ENCODE results near the gene NCOA7.
"Not testable (repeated sequence)": the region's sequence is repeated elsewhere in the genome, so short reads cannot be mapped to it uniquely, and the experiment has no call there.

The NCOA7 gene

DNA sequence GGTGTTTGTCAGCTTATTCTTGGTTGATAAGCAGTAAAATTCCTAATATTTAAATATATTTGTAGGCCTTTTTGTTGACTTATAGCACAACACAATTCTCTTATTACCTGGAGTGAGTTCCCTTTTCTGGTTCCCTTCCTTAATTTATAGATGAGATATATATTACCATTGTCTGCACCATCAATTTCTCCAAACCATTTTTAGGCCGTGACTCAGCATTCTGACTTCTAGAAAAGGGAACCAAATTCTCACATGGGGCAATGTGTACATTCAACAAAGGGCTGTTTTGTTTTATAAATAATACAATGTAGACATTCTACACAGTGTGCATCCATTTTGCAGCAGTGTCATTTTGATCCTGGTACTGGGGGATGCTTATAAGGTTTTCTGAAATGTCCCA, 52.8 kb downstream of the NCOA7 start:
- DNase-seq = no peak

DNA sequence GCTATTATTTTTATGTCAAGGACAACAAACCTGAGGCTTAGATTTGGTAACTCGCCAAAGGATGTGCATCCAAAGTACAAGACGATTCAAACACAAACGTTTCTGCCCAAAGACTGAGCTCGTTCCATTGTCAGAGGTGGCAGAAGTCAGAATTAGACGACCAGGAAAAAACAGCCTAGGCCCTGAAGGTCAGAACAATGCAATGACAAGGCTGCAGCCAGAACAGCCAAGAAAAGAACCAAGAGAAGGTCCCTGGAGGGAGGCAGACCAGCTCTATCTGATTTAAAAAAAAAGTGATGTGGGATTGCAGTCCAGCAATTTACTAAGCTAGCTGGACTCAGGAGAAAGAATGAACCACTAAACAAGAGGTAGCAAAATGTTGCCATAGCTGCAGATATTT, 54.2 kb downstream of the NCOA7 start:
- DNase-seq = no peak

GRCh38 chr6:125846292-125847024, 55.7 kb downstream of the NCOA7 start:
- DNase-seq = no peak

DNA sequence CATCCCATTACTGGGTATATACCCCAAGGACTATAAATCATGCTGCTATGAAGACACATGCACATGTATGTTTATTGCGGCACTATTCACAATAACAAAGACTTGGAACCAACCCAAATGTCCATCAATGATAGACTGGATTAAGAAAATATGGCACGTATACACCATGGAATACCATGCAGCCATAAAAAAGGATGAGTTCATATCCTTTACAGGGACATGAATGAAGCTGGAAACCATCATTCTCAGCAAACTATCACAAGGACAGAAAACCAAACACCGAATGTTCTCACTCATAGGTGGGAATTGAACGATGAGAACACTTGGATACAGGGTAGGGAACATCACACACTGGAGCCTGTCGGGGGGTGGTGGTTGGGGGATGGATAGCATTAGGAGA, 57.5 kb downstream of the NCOA7 start:
- DNase-seq = not testable (repeated sequence)

DNA sequence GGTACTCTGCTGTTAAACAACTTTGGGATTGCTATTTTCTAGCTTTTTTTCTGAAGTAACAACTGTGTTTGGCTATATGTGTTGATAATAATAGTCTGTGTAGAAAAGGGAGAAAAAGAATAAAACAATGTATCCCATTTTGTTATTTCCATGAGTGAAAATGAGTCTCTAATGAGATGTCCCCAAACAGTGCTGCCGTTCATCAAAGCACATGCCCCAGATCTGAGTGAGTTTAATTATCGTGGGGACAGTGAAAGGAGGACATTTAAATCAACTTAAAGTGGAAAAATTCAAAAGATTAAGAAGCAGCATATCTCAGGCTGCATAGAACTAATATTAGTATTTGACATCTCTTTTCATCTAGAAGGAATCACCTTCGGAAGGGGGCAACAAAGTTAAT, 59.6 kb downstream of the NCOA7 start:
- DNase-seq = no peak

GRCh38 chr6:125852587-125852986, 61.8 kb downstream of the NCOA7 start:
- no peak for DNase-seq

DNA sequence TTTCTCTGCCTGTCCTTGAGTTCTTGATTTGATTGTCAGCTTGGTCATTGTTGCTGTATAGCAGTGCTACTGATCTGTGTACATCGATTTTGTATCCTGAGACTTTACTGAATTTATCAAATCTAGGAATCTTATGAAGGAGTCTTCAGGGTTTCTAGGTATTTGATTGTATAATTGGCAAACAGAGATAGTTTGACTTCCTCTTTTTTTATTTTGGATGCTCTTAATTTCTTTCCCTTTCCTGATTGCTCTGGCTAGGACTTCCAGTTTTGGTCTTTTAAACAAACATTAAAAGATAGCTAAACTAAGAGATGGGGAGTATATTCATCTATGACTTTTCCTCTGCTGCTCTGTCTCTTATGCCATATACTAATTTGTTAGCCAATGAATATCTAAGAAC, 62.4 kb downstream of the NCOA7 start:
- no peak for DNase-seq

GRCh38 chr6:125853756-125854155, 63.0 kb downstream of the NCOA7 start:
- DNase-seq = no peak

GRCh38 chr6:125854355-125854754, 63.6 kb downstream of the NCOA7 start:
- no peak for DNase-seq

DNA sequence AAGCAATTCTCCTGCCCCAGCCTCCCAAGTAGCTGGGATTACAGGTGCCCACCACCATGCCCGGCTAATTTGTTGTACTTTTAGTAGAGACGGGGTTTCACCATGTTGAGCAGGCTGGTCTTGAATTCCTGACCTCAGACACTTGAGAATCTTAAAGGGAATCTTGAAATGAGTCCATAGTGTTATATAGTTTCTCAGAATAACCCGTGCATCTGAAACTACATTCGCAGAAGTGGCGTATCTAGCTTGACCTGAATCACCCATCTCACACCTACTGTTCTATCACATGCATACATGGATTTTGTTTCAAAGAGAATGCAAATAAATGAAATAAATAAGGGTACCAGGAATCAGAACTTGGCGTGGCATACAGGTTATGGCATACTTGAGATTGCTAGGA, 65.0 kb downstream of the NCOA7 start:
- no peak for DNase-seq

DNA sequence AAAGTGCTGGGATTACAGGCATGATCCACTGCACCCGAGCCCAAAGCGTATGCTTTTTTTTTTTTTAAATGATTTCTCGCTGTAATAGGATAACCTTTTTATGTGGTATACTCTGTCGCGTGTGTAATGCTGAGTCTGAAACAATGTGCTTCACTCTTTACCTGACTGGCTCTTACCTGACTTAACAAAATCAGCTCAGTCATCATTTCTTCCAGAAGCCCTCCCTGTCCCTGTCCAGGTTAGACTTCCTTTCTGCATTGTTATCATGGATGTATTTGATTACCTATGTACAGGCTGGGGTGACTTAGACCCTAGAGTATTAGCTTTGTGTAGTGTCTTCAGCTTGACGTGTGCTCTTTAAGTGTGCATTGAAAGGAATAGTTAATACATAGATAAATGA, 67.1 kb downstream of the NCOA7 start:
- no peak for DNase-seq

DNA sequence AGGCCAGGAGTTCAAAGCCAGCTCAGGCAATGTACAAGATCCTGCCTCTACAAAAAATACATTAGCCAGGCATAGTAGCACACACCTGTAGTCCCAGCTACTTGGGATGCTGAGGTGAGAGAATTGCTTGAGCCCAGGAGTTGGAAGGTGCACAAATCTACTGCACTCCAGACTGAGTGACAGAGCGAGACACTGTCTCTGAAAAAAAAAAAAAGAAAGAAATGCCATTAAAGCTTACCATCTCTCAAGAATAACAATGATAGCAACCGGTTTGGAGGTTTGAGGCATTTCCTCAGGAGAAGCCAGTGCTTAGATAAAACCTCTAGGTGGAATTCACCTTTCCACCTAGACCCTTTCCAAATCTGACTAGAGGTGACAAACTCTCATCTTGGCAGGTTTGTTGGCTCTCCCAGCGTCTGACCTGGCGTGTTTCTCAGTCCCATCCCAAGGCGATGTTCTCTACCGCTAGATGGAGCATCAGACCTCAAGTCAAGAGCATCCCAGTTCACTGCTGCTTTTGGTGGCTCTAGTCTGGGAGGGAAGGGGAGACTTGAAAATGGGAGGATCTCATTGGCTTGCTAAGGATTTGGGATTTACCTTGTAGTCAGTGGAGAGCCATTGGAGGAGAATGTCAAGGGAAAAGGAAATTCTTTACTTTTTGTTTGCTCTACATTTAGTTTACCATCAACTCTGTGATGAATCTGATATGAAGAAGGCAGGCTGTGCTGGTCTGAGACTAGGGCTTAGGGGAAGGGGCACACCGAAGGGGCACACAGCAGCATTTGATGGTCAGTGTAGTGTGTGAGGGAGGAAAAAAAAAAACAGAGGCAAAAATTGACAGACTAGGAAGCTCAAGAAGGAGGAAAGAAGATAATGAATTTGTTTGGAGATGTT, 67.9 kb downstream of the NCOA7 start:
- DNase-seq = peak; percentile 75

DNA sequence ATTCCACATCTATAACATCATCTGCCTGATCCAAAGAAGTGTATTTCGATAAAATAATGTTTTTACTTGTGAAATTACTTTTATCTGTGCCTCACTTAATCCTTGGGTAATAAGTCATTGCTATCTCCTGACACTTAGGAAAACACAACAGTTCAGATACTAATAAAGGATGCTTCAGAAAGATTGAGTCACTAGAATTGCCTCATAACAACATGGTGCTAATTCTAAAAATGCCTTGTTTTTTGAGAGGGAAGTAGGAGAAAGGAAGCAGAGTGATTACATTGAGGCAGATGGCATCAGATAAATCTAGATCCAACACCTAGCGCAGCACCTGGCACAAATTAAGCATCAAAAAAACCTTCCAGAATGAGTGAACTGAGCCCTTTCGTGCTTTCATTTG, 69.0 kb downstream of the NCOA7 start:
- peak; percentile 2 for DNase-seq

GRCh38 chr6:125863023-125863422, 72.3 kb downstream of the NCOA7 start:
- no peak for DNase-seq

- DNase-seq = no peak
Observed at GRCh38 chr6:125865015-125865414, 74.3 kb downstream of the NCOA7 start.

DNA sequence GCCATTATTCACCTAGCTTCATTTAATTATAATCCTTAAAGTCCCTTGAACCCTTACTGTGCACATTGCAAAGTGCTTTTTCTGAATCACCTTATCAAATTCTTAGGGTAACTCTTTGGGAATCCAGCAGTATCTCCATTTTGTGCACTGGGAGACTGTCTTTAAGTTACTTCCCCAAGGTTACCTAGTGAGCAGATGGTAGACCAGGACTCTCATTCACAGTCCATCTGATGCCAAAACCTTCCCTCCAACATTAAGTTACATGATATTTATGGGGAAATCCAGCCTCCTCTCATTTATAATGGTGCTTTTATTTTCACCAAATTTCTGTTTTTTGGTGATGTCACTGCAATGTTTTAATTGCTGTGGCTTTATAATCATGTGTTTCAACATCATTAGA, 75.7 kb downstream of the NCOA7 start:
- no peak for DNase-seq

DNA sequence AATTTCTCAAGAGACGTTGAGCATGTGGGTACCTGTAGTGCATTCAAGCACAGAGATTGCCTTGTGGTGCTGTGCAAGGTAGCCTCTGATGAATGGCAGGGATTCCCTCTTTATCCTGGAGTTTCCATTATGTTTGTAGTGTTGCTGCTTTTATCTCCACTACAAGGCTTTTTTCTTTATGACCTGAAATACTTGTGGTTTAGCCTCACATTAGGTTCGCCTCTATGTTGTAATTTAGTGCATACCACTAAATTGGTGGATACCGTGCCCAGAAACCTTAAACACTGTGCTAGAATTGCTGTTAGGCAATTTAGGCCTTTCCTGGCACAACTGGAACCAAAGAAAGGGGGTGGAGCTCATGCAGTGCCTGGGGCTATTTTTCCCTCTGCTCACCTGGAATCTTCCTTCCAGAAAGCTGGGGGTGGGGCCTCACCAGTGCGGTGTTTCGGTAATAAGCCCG, 76.8 kb downstream of the NCOA7 start:
- DNase-seq = peak; percentile 71

- no peak for DNase-seq
Observed at GRCh38 chr6:125868252-125868651, 77.5 kb downstream of the NCOA7 start.

GRCh38 chr6:125868678-125869395, 78.1 kb downstream of the NCOA7 start:
- no peak for DNase-seq

DNA sequence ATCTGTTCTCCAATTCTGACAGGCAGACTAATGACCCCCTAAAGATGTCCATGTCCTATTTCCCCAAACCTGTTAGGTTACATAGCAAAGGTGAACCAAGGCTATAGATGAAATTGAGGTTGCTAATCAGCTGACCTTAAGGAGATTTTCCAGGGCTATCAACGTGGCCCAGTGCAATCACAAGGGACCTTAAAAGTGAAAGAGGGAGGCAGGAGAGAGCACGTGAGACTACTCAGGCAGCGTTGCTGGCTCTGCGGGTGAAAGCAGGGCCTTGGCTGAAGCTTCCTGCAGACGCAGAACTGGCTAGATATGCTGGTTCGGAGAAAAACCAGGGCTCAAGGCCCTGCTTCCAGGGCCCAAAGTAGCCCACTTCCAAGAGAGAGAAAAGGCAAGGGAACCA, 78.7 kb downstream of the NCOA7 start:
- DNase-seq = no peak

DNA sequence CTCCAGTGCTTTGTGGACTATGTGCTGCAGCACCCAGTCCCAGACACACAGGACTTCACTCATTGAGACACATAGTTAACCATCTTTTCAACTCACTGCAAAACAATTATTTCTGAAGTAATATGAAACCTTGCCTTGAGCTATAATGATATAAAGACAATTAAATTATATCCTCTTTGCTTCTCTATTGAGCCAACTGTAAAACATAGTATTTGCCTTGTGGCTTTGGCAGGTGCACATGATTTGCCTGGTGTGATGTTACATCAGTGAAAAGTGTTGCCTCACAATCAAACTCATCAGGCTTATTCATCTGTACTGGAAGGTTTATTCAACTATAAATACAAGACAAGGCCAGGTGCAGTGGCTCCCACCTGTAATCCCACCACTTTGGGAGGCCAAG, 80.6 kb downstream of the NCOA7 start:
- no peak for DNase-seq

DNA sequence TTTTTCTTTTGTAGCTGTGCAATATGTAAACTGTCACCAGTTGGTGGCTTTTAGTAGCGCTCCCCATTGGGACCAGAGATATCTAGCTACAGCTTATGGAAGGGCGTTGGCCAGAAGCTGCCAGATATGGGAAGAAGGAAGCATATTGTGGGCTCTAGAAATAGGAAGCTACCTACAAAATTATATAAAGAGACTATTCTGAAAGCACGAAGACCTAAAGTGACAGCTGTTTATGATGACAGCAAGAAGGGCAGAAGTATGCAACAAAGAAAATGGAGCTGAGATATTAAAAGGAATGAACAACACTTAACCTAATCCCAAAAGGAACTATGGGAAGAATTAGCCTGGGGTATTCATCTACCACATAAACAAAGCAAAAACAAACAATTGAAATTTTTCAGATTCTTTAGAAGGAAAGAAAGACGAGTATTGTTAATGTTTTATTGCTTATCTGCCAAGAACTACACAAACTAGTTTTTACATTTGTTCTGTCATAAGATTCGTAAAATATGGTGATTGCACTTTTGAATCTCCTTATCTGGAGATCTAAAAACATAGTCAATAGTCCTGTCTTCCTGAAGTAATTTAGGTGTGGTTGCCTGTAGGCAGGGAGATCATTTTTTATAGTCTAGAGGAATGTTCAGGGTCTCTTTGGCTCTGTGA, 81.6 kb downstream of the NCOA7 start:
- DNase-seq = peak; percentile 62

DNA sequence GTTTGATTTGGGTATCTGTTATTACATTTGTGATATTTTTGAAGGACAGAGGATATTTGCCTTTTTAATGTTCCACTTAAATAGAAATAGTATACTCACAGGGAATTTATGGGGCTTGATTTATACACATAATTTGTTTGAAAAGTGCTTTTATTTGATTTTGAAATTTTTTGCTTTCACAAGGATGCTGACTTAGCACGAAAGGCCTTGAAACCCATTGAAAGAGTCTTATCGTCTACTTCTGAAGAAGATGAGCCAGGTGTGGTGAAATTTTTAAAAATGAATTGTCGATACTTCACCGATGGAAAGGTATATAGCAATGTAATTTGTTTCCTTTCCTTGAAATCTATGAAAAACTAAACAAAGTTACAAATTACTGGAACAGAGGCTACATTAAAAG, 91.5 kb downstream of the NCOA7 start:
- no peak for DNase-seq
